Neural progenitor cell (in vitro differentiated cells): Measurements from ENCODE around the gene WFIKKN1. TPM values are rescaled to one million over a fixed set of nuclear protein-coding genes. Genes with fewer than 3 reads are reported as not detected.
"Not testable (repeated sequence)": the region's sequence is repeated elsewhere in the genome, so short reads cannot be mapped to it uniquely, and the experiment has no call there.

Source experiments
- DNase-seq: peaks from one replicate; pipeline ENCODE4 v3.0.0-alpha.2; 2016; ENCODE audit warnings: low spot score
- H2AFZ ChIP-seq: fragments of 200-600 bp; sonication (generic); replicated peaks from 2 replicates; pipeline ENCODE4 v1.6.1; 2016; ENCODE audit warnings: antibody characterized with exemption
- H3F3A ChIP-seq: fragments of 200-600 bp; sonication (generic); 2 replicates; pipeline ENCODE4 v1.6.1; 2016; ENCODE audit warnings: antibody characterized with exemption, low read depth
- H3K27ac ChIP-seq: fragments of 200-600 bp; sonication (generic); 2 replicates; pipeline ENCODE4 v1.5.1; 2016; ENCODE audit warnings: mild to moderate bottlenecking
- H3K27me3 ChIP-seq: fragments of 200-600 bp; sonication (generic); 2 replicates; pipeline ENCODE4 v1.6.1; 2016; ENCODE audit warnings: mild to moderate bottlenecking, moderate library complexity
- H3K36me3 ChIP-seq: fragments of 200-600 bp; sonication (generic); 2 replicates; pipeline ENCODE4 v1.5.1; 2016
- H3K4me1 ChIP-seq: fragments of 200-600 bp; sonication (generic); 2 replicates; pipeline ENCODE4 v1.6.1; 2016; ENCODE audit warnings: mixed run types
- H3K4me2 ChIP-seq: fragments of 200-600 bp; sonication (generic); 2 replicates; pipeline ENCODE4 v1.6.1; 2016
- H3K4me3 ChIP-seq: fragments of 200-600 bp; sonication (generic); 2 replicates; pipeline ENCODE4 v1.5.1; 2016
- H3K79me2 ChIP-seq: fragments of 200-600 bp; sonication (generic); 2 replicates; pipeline ENCODE4 v1.6.1; 2016; ENCODE audit warnings: low read depth
- H3K9ac ChIP-seq: fragments of 200-600 bp; sonication (generic); 2 replicates; pipeline ENCODE4 v1.6.1; 2016
- H3K9me3 ChIP-seq: fragments of 200-600 bp; sonication (generic); 2 replicates; pipeline ENCODE4 v1.5.1; 2016; ENCODE audit warnings: low read depth
- H4K20me1 ChIP-seq: fragments of 200-600 bp; sonication (generic); 2 replicates; pipeline ENCODE4 v1.6.1; 2016; ENCODE audit warnings: low read depth
- H3K27ac Mint-ChIP-seq: 3 replicates; pipeline ENCODE4 v1.8.0; 2021; ENCODE audit warnings: mixed read lengths
- H3K27me3 Mint-ChIP-seq: 2 replicates; pipeline ENCODE4 v1.8.0; 2022; ENCODE audit warnings: low read depth, mild to moderate bottlenecking, inconsistent platforms, moderate library complexity, mixed read lengths; ENCODE audit not compliant: insufficient read depth
- H3K36me3 Mint-ChIP-seq: 3 replicates; pipeline ENCODE4 v1.8.0; 2021; ENCODE audit warnings: mixed read lengths
- H3K4me1 Mint-ChIP-seq: 3 replicates; pipeline ENCODE4 v1.8.0; 2021; ENCODE audit warnings: mixed read lengths
- H3K4me3 Mint-ChIP-seq: 3 replicates; pipeline ENCODE4 v1.8.0; 2021; ENCODE audit warnings: mild to moderate bottlenecking, moderate library complexity, mixed read lengths
- H3K9me3 Mint-ChIP-seq: 3 replicates; pipeline ENCODE4 v1.8.0; 2020; ENCODE audit warnings: mixed read lengths
- CTCF ChIP-seq: fragments of 200-600 bp; sonication (generic); IDR thresholded peaks from 2 replicates; pipeline ENCODE4 v1.5.1; 2017; ENCODE audit warnings: antibody characterized with exemption, mild to moderate bottlenecking
- EZH2 ChIP-seq: fragments of 200-600 bp; sonication (generic); IDR thresholded peaks from 2 replicates; pipeline ENCODE4 v1.6.1; 2017; ENCODE audit warnings: antibody characterized with exemption, mild to moderate bottlenecking, moderate library complexity
- EZH2phosphoT487 ChIP-seq: fragments of 200-600 bp; sonication (generic); IDR thresholded peaks from 2 replicates; pipeline ENCODE4 v1.6.1; 2017; ENCODE audit warnings: antibody characterized with exemption
- total RNA-seq: library from RNA; depleted of rRNA; stranded (reverse); fragments of >200 nt; gene quantifications from 2 replicates; pipeline ENCODE4 v1.2.3, GENCODE V29; 2015; ENCODE audit warnings: low replicate concordance

The WFIKKN1 gene
- total RNA-seq, 1 donor from 2014 or later: 5.9 TPM

GRCh38 chr16:595942-596735 is 34.6 kb upstream of the WFIKKN1 start:
- Histone ChIP-seq H2AFZ (no peak overlapping the region), H3K4me3 (no peak overlapping the region), H3F3A (no peaks in the 10 kb centered on the region), H3K4me2 (no peak overlapping the region), H3K4me1 (no peaks in the 10 kb centered on the region), H3K9me3 (no peaks in the 10 kb centered on the region), H3K36me3 (no peaks in the 10 kb centered on the region), H3K9ac (no peak overlapping the region), H3K79me2 (peaks cover 14% of the 10 kb centered on the region), H3K27me3 (peaks cover 7% of the 10 kb centered on the region), H3K27ac (no peak overlapping the region), H4K20me1 (peaks cover 54% of the 10 kb centered on the region)
- peak overlapping the region; percentile 19 for H3K27ac Mint-ChIP-seq
- no peaks in the 10 kb centered on the region for H3K9me3 Mint-ChIP-seq
- H3K4me3 Mint-ChIP-seq: peak overlapping the region; percentile 48
- H3K4me1 Mint-ChIP-seq: peaks cover 12% of the 10 kb centered on the region
- H3K27me3 Mint-ChIP-seq: peaks cover 4% of the 10 kb centered on the region
- no peak for DNase-seq
- peaks cover 20% of the 10 kb centered on the region for H3K36me3 Mint-ChIP-seq
- TF ChIP-seq EZH2phosphoT487: no peak
- TF ChIP-seq EZH2: no peak
- no peak for TF ChIP-seq CTCF

GRCh38 chr16:596736-597060 is 34.1 kb upstream of the WFIKKN1 start:
- Histone ChIP-seq H3K36me3 (no peaks in the 10 kb centered on the region), H2AFZ (no peak overlapping the region), H3K4me2 (no peak overlapping the region), H4K20me1 (peaks cover 49% of the 10 kb centered on the region), H3K4me3 (no peak overlapping the region), H3K27ac (no peak overlapping the region), H3K4me1 (no peaks in the 10 kb centered on the region), H3K9me3 (no peaks in the 10 kb centered on the region), H3K27me3 (peaks cover 1% of the 10 kb centered on the region), H3K79me2 (peaks cover 9% of the 10 kb centered on the region), H3K9ac (no peak overlapping the region), H3F3A (no peaks in the 10 kb centered on the region)
- Mint-ChIP-seq H3K9me3 (no peaks in the 10 kb centered on the region), H3K27ac (no peak overlapping the region), H3K36me3 (peaks cover 20% of the 10 kb centered on the region), H3K4me3 (peak overlapping the region; percentile 48), H3K4me1 (peaks cover 10% of the 10 kb centered on the region), H3K27me3 (peaks cover 2% of the 10 kb centered on the region)
- DNase-seq: no peak
- no peak for TF ChIP-seq CTCF
- TF ChIP-seq EZH2phosphoT487: no peak
- TF ChIP-seq EZH2: no peak

GRCh38 chr16:597655-598054 is 33.1 kb upstream of the WFIKKN1 start:
- H3K27ac Mint-ChIP-seq, H3K36me3 ChIP-seq, H3K9me3 Mint-ChIP-seq, H2AFZ ChIP-seq, H3K4me1 Mint-ChIP-seq, H3K4me2 ChIP-seq, H3K4me3 Mint-ChIP-seq, H3K4me1 ChIP-seq, H3F3A ChIP-seq, DNase-seq, H3K79me2 ChIP-seq, H3K27me3 Mint-ChIP-seq, H3K9ac ChIP-seq, H3K27ac ChIP-seq, H3K4me3 ChIP-seq, H3K9me3 ChIP-seq, H3K27me3 ChIP-seq: not testable (repeated sequence)
- H4K20me1 ChIP-seq: peaks cover 39% of the 10 kb centered on the region
- peaks cover 21% of the 10 kb centered on the region for H3K36me3 Mint-ChIP-seq
